ENCODE measurements around the gene CPVL.

- TF ChIP-seq, protein P1, sequence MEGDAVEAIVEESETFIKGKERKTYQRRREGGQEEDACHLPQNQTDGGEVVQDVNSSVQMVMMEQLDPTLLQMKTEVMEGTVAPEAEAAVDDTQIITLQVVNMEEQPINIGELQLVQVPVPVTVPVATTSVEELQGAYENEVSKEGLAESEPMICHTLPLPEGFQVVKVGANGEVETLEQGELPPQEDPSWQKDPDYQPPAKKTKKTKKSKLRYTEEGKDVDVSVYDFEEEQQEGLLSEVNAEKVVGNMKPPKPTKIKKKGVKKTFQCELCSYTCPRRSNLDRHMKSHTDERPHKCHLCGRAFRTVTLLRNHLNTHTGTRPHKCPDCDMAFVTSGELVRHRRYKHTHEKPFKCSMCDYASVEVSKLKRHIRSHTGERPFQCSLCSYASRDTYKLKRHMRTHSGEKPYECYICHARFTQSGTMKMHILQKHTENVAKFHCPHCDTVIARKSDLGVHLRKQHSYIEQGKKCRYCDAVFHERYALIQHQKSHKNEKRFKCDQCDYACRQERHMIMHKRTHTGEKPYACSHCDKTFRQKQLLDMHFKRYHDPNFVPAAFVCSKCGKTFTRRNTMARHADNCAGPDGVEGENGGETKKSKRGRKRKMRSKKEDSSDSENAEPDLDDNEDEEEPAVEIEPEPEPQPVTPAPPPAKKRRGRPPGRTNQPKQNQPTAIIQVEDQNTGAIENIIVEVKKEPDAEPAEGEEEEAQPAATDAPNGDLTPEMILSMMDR (IDR thresholded peaks at IDR 0.05), result no peak
- no peak for TF ChIP-seq EZH2 (IDR thresholded peaks at IDR 0.05; ENCODE audit: borderline replicate concordance, insufficient read depth, low read depth, low read length, poor library complexity, severe bottlenecking)
These were observed 79.7 kb downstream of the CPVL start for GRCh38 chr7:29066641-29067040.

Measured in B cell (primary cell).